Transverse colon (tissue), 3 donors: Measurements from ENCODE around the gene SMG9.

Experiments used
- EP300 ChIP-seq: sonication (generic); formaldehyde crosslinking; IDR thresholded peaks from one replicate; pipeline ENCODE4 v1.6.1; 2017; ENCODE audit warnings: antibody characterized with exemption, low read depth
- POLR2A ChIP-seq: fragments of 450-650 bp; IDR thresholded peaks from one replicate; pipeline ENCODE4 v1.6.1; 2016; ENCODE audit warnings: antibody characterized with exemption, mild to moderate bottlenecking, moderate library complexity
- TF ChIP-seq, protein P1 (sequence below), 5 experiments: fragments of 200-600 bp in 3 of 5; fragments of 450-650 bp in 2 of 5; sonication (generic) in 3 of 5; IDR thresholded peaks; 1 replicate in 2 of 5; 2 replicates in 3 of 5; pipeline ENCODE4 v1.5.1; 2016 to 2017; ENCODE audit warnings: antibody characterized with exemption in 5 of 5, inconsistent platforms in 3 of 5, mild to moderate bottlenecking in 2 of 5, moderate library complexity in 1 of 5

DNA sequence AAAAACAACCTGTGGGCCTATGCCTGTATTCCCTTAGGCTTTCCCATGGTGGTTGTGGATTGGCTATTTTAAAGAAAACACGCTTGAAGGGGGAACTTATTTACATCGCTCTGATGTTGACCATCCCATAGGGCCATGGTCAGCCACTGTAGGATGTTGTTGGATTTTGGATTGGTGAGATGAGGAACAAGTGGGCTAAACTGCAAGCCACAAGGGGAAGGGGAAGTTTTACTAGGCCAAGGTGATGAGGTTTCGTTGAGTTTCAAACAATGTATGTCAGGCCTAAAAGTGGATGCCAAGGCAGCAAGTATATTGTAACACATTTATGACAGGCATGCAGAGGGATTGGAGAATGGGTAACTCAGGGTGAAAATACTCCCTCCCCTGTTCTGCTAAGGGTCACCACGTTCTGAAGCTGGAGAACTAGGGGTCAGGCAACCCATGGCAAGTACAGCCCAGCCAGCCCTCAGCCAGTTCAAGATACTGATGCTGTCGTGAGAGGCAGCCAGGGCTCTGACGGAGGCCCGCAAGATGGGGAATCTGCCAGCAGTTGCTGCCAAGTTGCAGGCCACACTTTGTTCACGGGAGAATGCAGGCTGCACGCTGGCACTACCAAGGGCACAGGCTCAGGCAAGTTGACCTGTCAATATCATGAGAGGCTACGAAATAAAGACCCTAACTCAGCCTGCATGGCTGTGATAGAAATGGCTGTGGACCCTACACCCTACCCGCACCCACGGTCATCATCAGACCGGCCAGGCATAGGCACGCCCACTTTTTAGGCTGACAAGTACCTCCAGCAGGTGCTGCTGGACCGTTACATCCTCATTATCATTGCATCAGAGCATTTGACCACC lies 27.8 kb downstream of the SMG9 start:
- TF ChIP-seq, protein P1, sequence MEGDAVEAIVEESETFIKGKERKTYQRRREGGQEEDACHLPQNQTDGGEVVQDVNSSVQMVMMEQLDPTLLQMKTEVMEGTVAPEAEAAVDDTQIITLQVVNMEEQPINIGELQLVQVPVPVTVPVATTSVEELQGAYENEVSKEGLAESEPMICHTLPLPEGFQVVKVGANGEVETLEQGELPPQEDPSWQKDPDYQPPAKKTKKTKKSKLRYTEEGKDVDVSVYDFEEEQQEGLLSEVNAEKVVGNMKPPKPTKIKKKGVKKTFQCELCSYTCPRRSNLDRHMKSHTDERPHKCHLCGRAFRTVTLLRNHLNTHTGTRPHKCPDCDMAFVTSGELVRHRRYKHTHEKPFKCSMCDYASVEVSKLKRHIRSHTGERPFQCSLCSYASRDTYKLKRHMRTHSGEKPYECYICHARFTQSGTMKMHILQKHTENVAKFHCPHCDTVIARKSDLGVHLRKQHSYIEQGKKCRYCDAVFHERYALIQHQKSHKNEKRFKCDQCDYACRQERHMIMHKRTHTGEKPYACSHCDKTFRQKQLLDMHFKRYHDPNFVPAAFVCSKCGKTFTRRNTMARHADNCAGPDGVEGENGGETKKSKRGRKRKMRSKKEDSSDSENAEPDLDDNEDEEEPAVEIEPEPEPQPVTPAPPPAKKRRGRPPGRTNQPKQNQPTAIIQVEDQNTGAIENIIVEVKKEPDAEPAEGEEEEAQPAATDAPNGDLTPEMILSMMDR (IDR thresholded peaks at IDR 0.05): no peak
- TF ChIP-seq POLR2A (no peak), EP300 (no peak)
